ENCODE measurements around the gene CARMIL1. TPM values are rescaled to one million over a fixed set of nuclear protein-coding genes. Genes with fewer than 3 reads are reported as not detected.

CARMIL1 gene
- total and polyA plus RNA-seq, 12 donors = 9.2 to 36.2 (median 14.5) TPM

GRCh38 chr6:25244865-25245264 lies 34.3 kb upstream of the CARMIL1 start:
- intact Hi-C loops (cut with DNase I) = no loop called here
- Histone ChIP-seq H3K27me3 (no peaks in the 10 kb centered on the region), H3K36me3 (replicated peaks in 1 of 2) (no peaks in the 10 kb centered on the region), H3K27ac (no peak overlapping the region), H3K4me1 (replicated peaks in 1 of 2) (no peaks in the 10 kb centered on the region), H3K9me3 (replicated peaks in 1 of 3) (no peaks in the 10 kb centered on the region), H3K4me3 (no peak overlapping the region)
- TF ChIP-seq CTCF (IDR thresholded peaks at IDR 0.05) (no peak), POLR2A (IDR thresholded peaks at IDR 0.05) (no peak)
- DNase-seq = no peak

GRCh38 chr6:25248123-25248522 lies 31.1 kb upstream of the CARMIL1 start:
- no peak overlapping the region for H3K27ac ChIP-seq
- 90 to 100% (median 96%) methylated on average over 1 of the region's 1 CpG for WGBS, 4 donors

GRCh38 chr6:25249133-25249532 lies 30.0 kb upstream of the CARMIL1 start:
- DNase-seq = no peak
- H3K9me3 ChIP-seq (replicated peaks in 1 of 3) = no peaks in the 10 kb centered on the region
- intact Hi-C loops (cut with DNase I) = no loop called here
- no peak for TF ChIP-seq POLR2A (IDR thresholded peaks at IDR 0.05)
- no peak for TF ChIP-seq CTCF (IDR thresholded peaks at IDR 0.05)
- H3K4me1 ChIP-seq (replicated peaks in 1 of 2) = no peaks in the 10 kb centered on the region
- H3K36me3 ChIP-seq (replicated peaks in 1 of 2) = no peaks in the 10 kb centered on the region
- no peak overlapping the region for H3K4me3 ChIP-seq
- H3K27me3 ChIP-seq = no peaks in the 10 kb centered on the region
- WGBS, 4 donors = 89 to 100% (median 94%) methylated on average over 1 of the region's 1 CpG
- H3K27ac ChIP-seq = no peak overlapping the region

More at GRCh38 chr6:25248123-25248522, 31.1 kb upstream of the CARMIL1 start:
- TF ChIP-seq POLR2A (IDR thresholded peaks at IDR 0.05) (no peak), CTCF (IDR thresholded peaks at IDR 0.05) (no peak)
- Histone ChIP-seq H3K4me1 (replicated peaks in 1 of 2) (no peaks in the 10 kb centered on the region), H3K4me3 (no peak overlapping the region), H3K27me3 (no peaks in the 10 kb centered on the region), H3K36me3 (replicated peaks in 1 of 2) (no peaks in the 10 kb centered on the region), H3K9me3 (replicated peaks in 1 of 3) (no peaks in the 10 kb centered on the region)
- intact Hi-C loops (cut with DNase I) = no loop called here
- DNase-seq = no peak

- Histone ChIP-seq H3K27ac (no peak overlapping the region), H3K9me3 (replicated peaks in 1 of 3) (no peaks in the 10 kb centered on the region), H3K4me1 (replicated peaks in 1 of 2) (no peaks in the 10 kb centered on the region), H3K27me3 (no peaks in the 10 kb centered on the region), H3K36me3 (replicated peaks in 1 of 2) (no peaks in the 10 kb centered on the region), H3K4me3 (no peak overlapping the region)
- TF ChIP-seq POLR2A (IDR thresholded peaks at IDR 0.05) (no peak), CTCF (IDR thresholded peaks at IDR 0.05) (no peak)
- WGBS, 4 donors = 64 to 76% (median 72%) methylated on average over 5 of the region's 5 CpGs
- DNase-seq = no peak
- intact Hi-C loops (cut with DNase I) = no loop called here
Observed at GRCh38 chr6:25250878-25251277, 28.3 kb upstream of the CARMIL1 start.
